ENCODE measurements around the gene EEFSEC.

The EEFSEC gene

DNA sequence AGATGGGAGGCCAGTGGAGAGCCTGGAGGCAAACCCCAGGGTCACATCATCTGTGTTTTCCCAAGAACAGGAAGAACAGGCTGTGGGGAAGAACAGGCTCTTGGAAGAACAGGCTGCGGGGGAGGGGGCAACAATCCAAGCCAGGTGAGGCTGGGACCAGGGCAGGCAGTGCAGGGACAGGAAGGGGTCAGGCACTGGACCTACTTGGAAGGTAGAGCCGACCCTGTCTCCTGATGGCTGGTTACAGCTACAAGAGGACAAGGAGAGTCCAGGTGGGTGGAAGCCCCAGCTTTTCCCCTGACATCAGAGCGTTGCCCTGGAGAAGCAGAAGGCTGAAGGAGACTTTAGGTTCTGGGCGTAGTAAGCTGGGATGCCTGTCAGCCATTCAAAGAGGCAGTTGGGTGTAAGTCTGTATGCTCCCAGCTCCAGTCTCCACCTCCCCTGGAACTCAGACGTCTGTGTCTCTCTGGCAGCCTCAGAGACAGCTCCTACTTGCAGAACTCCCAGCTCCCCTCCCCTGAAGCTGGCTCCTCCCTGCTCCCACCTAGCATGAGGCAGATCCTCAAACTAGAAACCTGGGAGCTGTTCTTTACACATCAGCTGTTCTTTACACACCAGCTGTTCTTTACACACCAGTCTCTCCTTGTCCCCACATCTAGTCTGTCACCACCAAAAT, 182.5 kb downstream of the EEFSEC start:
- H3K27ac Mint-ChIP-seq: peak overlapping the region; percentile 5 to 89 (median 34)
- H3K9me3 Mint-ChIP-seq: no peaks in the 10 kb centered on the region
- peak overlapping the region in 2 of 3 experiments; percentile 2 to 20 for H3K4me3 Mint-ChIP-seq
- TF ChIP-seq, protein P1, sequence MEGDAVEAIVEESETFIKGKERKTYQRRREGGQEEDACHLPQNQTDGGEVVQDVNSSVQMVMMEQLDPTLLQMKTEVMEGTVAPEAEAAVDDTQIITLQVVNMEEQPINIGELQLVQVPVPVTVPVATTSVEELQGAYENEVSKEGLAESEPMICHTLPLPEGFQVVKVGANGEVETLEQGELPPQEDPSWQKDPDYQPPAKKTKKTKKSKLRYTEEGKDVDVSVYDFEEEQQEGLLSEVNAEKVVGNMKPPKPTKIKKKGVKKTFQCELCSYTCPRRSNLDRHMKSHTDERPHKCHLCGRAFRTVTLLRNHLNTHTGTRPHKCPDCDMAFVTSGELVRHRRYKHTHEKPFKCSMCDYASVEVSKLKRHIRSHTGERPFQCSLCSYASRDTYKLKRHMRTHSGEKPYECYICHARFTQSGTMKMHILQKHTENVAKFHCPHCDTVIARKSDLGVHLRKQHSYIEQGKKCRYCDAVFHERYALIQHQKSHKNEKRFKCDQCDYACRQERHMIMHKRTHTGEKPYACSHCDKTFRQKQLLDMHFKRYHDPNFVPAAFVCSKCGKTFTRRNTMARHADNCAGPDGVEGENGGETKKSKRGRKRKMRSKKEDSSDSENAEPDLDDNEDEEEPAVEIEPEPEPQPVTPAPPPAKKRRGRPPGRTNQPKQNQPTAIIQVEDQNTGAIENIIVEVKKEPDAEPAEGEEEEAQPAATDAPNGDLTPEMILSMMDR (IDR thresholded peaks at IDR 0.05; ENCODE audit: unreplicated experiment in 3 of 3): no peak
- H3K36me3 Mint-ChIP-seq (ENCODE audit: low read depth): peaks cover 4% of the 10 kb centered on the region
- H3K27me3 Mint-ChIP-seq (ENCODE audit: low read depth): peaks cover 5% of the 10 kb centered on the region
- H3K4me1 Mint-ChIP-seq: peaks cover 61% of the 10 kb centered on the region

DNA sequence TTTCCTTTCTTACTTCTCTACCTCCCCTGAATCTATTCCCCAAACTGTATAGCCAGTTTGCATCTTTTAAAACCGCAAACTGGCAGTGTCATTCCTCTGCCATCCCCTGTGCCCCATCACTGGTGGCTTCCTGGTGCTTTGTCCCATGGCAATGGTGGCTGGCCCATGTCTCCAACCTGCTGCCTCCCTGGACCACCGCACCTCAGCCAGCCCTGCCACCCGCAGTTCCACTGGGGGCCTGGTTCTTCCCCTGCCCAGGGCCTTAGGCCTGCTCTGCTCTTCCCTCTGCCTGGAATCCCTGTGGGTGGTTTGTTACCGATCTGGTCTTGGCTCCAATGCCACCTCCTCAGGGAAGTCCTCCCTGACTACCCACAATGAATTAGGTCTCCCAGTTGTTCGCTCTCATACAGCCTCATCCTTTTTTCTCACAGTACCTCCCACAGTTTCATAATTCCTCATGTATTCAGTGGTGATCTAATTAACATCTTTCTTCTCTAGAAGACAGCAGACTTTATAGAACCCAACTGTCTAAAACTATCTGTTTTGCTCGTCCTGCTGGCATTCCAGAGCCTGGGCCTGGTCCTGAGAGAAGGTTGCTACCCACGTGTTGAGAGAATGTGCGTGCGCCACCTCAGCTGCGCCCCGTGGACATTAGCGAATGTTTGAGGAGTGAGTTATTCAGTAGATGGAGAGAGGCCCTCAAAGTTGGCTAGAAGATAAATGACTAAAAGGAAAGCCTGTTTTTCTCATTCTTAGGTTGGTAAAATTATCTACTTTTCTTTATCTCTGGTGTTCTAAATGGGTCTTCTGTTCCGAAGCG, 183.3 kb downstream of the EEFSEC start:
- H3K27me3 Mint-ChIP-seq (ENCODE audit: low read depth): peaks cover 5% of the 10 kb centered on the region
- peaks cover 61% of the 10 kb centered on the region for H3K4me1 Mint-ChIP-seq
- peaks cover 4% of the 10 kb centered on the region for H3K36me3 Mint-ChIP-seq (ENCODE audit: low read depth)
- TF ChIP-seq, protein P1 (IDR thresholded peaks at IDR 0.05; ENCODE audit: unreplicated experiment in 3 of 3): no peak
- no peaks in the 10 kb centered on the region for H3K9me3 Mint-ChIP-seq
- peak overlapping the region; percentile 39 to 89 (median 75) for H3K27ac Mint-ChIP-seq
- H3K4me3 Mint-ChIP-seq: peak overlapping the region in 2 of 3 experiments; percentile 2 to 7

DNA sequence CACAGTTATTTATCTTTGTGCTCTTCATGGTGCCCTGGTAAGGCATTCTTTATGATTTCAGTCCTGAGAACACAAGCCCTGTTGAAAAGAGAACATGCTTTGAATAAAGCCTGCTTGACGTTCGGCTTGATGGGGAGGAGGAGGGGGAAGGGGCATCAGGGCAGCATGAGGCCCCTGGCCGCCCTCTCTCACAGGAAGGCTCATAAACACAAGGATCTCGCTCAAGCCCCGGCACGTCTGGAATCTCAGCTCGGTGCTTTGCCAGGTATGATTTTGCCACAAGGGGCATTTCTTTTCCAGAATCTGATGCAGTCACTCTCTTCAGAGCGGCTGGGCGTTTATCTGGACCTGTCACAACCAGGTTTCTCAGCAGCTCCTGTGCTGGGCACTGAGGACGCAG, 184.0 kb downstream of the EEFSEC start:
- TF ChIP-seq, protein P1 (IDR thresholded peaks at IDR 0.05; ENCODE audit: unreplicated experiment in 3 of 3): no peak
- Mint-ChIP-seq H3K27ac (peak overlapping the region; percentile 39 to 75 (median 75)), H3K4me1 (peaks cover 61% of the 10 kb centered on the region), H3K36me3 (ENCODE audit: low read depth) (peaks cover 4% of the 10 kb centered on the region), H3K4me3 (no peak overlapping the region), H3K9me3 (no peaks in the 10 kb centered on the region), H3K27me3 (ENCODE audit: low read depth) (peaks cover 5% of the 10 kb centered on the region)

DNA sequence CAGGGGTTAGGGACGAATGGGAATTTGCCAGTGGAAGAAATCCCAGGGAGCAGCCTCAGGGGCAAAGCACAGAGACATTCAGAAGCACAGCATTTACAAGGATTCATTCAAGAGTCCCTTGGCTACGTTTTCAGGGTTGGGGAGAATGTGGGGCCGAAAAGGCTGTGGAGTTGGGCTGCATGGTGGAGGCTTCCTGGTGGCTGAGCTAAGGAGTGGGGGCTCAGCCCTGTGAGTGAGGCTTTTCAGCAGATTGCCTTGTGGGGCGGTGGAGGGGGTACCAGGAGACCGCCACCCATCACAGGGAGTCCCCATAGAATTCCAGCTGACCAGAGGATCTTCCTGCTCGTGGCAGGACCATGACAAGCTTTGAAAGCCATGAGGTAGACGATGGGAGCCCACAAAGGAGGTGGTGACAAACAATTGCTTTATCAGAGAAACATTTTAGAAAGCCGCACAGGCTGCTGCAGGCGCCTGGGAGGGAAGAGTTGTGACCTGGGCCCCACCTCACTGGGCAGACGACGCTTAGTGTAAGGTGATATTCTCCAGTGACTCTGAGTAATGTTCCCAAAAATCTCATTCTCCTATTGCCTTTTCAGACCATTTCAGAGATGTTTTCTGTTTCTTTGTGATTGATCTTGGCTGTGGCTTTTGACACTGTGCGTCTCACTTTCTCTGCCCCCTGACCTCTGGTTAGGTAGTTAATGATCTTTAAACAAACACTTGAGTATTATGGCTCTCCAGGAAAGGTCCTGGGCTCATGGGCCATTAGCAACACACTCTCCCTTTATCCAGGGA, 185.5 kb downstream of the EEFSEC start:
- no peak overlapping the region for H3K4me3 Mint-ChIP-seq
- peaks cover 58% of the 10 kb centered on the region for H3K4me1 Mint-ChIP-seq
- TF ChIP-seq, protein P1 (IDR thresholded peaks at IDR 0.05; ENCODE audit: unreplicated experiment in 3 of 3): no peak
- H3K27me3 Mint-ChIP-seq (ENCODE audit: low read depth): peaks cover 5% of the 10 kb centered on the region
- no peaks in the 10 kb centered on the region for H3K9me3 Mint-ChIP-seq
- peak overlapping the region; percentile 22 to 47 (median 26) for H3K27ac Mint-ChIP-seq
- peaks cover 4% of the 10 kb centered on the region for H3K36me3 Mint-ChIP-seq (ENCODE audit: low read depth)

DNA sequence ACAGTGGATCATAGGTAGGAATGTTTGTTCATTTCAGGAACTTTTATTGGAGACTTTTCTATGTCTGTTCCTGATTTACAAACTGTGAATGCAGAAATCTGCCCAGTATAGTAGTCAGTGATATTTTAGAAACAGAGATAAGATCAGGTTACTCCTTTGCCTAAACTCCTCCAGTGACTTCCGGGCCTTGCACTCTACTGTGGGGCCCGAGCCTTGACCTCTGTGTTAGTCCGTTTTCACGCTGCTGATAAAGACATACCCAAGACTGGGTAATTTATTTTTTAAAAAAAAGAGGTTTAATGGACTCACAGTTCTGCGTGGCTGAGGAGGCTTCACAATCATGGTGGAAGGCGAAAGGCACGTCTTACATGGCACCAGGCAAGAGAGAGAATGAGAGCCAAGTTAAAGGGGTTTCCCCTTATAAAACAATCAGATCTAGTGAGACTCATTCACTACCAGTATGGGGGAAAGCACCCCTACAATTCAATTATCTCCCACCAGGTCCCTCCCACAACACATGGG, 186.3 kb downstream of the EEFSEC start:
- Mint-ChIP-seq H3K27ac (peak overlapping the region; percentile 22 to 32 (median 26)), H3K27me3 (ENCODE audit: low read depth) (peaks cover 5% of the 10 kb centered on the region)

More for the DNA sequence above, 186.3 kb downstream of the EEFSEC start:
- no peaks in the 10 kb centered on the region for H3K9me3 Mint-ChIP-seq
- H3K4me3 Mint-ChIP-seq: no peak overlapping the region
- TF ChIP-seq, protein P1 (IDR thresholded peaks at IDR 0.05; ENCODE audit: unreplicated experiment in 3 of 3): no peak
- peaks cover 57% of the 10 kb centered on the region for H3K4me1 Mint-ChIP-seq
- peaks cover 4% of the 10 kb centered on the region for H3K36me3 Mint-ChIP-seq (ENCODE audit: low read depth)

Data from nephron (organoid).